Stimulated activated CD4-positive, alpha-beta T cell treated with anti-CD3 and anti-CD28 coated beads, Interleukin-1b, Interleukin-23, amount 100 ng/mL, for 24 hours (primary cell): ENCODE data around the gene NDRG2.
"Not testable (repeated sequence)": the region's sequence is repeated elsewhere in the genome, so short reads cannot be mapped to it uniquely, and the experiment has no call there.

Source experiments
- DNase-seq, 4 experiments: peaks; one replicate each; pipeline ENCODE4 v3.0.0-alpha.2; 2020; ENCODE audit warnings: low read depth in 4 of 4, low spot score in 1 of 4

Gene NDRG2

GRCh38 chr14:21016413-21017190 is 8.3 kb downstream of the NDRG2 start:
- no peak for DNase-seq

- no peak for DNase-seq
These were observed 9.5 kb downstream of the NDRG2 start for GRCh38 chr14:21015312-21015711.

GRCh38 chr14:21014761-21015190 is 10.1 kb downstream of the NDRG2 start:
- peak; percentile 70 to 86 (median 72) for DNase-seq

- no peak for DNase-seq
These were observed 13.7 kb downstream of the NDRG2 start for GRCh38 chr14:21011136-21011535.

- not testable (repeated sequence) for DNase-seq
These were observed 15.1 kb downstream of the NDRG2 start for GRCh38 chr14:21009721-21010120.

GRCh38 chr14:21003788-21004346 is 21.0 kb downstream of the NDRG2 start:
- DNase-seq, result no peak

DNA sequence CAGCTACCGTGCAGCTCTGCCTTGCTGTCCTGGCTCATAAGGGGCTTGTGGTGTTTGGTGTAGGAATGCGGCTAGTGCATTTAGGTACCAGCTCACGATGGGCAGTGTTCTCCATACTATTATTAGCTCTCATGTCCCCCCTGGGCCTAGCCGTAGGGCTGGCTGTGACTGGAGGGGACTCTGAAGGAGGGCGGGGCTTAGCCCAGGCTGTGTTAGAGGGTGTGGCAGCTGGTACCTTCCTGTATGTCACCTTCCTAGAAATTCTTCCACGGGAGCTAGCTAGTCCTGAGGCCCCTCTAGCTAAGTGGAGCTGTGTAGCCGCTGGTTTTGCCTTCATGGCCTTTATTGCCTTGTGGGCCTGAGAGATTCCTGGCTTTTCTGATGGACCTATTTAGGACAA is 23.6 kb downstream of the NDRG2 start:
- DNase-seq, result no peak

- no peak for DNase-seq
These were observed 25.3 kb downstream of the NDRG2 start for GRCh38 chr14:20999591-20999990.

DNA sequence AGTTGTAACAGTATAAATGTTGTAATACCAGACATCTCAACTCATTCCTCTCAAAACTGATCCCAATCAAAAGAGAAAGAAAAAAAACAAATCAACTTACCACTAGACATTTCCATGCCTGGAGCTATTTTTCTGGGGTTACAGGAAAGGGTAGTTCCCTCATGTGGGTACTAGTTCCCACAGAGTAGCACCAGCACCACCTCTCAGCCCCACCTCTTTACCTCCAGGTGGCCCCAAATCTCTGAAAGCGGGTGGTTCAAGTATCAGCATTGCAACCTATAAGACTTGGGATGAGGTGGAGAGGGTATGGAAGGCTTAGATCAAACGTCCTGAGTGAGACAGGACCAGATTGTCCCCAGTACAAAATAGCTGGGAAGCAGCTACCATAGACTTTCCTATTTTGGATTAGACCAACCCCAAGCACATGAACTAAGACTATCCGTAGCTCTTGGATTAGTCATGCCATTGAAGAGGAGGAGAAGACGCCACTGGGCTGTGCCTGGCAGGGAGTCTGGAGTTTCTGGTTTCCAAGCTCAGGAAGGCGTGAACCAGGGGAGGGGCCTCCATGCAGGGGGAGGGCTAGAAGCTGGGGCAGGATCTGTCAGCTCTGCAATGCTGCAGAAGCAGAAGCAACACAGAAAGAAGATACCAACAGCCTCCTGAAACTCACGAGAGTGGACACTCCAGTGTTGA is 26.0 kb downstream of the NDRG2 start, which contains the start of gene SLC39A2:
TSS of gene SLC39A2 (plus strand) at position 620 of the 693 bp plus-strand sequence. CDS start 154 bp downstream, outside the sequence.
- no peak for DNase-seq

GRCh38 chr14:20998139-20998538 is 26.7 kb downstream of the NDRG2 start:
- DNase-seq, result no peak

- DNase-seq, result no peak
These were observed 27.3 kb downstream of the NDRG2 start for GRCh38 chr14:20997564-20997963.

DNA sequence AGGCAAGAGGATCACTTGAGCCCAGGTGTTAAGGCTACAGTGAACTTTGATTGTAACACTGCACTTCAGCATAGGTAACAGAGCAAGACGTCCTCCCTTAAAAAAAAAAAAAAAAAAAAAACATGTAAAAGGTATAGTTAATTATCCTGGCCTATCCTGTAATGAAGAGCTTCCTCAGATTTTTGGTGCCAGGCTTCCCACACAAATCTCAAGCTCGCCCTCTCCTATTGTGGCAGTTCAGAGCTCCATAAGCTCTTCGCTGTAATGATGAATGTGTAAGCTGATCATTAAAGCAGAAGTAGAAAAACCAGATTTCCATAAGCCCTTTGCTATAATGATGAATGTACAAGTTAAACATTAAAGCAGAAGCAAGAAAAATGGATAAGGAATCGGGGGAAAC is 27.7 kb downstream of the NDRG2 start:
- DNase-seq, result no peak

GRCh38 chr14:20996521-20996920 is 28.3 kb downstream of the NDRG2 start:
- DNase-seq, result no peak

- DNase-seq, result peak; percentile 67 to 82 (median 78)
These were observed 34.9 kb downstream of the NDRG2 start, which contains the start of gene METTL17 for GRCh38 chr14:20989787-20990600. METTL17 (plus strand) TSS chr14:20989980; CDS start chr14:20990003, 23 bp downstream.

DNA sequence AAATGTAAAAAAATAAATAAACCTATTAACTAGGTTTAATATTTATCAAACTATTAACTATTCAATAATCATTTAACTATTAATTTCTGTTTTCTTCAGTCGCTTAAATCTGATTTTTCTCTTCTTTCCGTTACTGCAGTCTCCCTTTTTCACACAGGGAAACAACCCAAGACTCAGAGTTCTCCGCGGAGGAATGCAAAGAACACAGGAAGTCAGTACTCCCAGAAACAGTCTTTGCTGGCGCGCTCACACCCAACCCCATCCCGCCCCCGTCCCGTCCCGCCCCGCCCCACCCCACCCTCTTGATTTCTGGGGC is 35.4 kb downstream of the NDRG2 start:
- DNase-seq, result no peak

DNA sequence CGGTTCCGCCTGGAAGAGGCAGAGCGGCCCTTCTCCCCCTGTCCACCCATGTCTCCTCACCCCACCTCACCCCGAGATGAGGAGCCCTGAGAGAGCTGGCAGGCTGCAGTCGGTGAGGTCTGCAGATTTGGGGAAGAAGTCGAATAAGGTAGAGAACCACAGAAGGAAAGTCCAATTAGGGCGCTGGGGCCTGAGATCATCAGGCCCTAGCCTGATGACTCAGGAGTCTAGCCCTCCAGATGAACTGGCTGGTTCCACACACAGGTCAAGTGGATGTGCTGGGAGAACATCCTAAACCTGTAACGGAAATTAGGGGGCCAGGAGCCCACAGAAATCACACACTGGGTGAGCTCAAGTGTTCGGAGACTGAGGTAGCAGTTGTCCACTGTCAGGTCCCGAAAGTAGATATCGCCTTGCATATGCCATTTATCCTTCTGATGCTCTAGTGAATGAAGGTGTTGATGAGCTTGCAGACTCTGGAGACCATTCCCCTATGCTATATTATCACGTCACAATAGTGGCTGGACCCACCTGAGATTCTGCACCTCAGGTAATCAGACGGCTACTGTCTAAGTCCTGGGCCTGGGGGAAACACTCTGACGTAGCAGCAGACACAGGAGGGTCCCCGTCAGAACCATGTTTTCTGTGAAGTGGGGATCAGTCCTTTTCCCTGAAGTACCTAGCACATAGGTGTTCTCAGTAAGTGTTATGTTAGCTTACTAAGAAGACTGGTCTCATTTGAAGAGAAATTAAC is 36.0 kb downstream of the NDRG2 start:
- DNase-seq, result no peak

GRCh38 chr14:20986811-20987210 is 38.0 kb downstream of the NDRG2 start:
- DNase-seq, result no peak

DNA sequence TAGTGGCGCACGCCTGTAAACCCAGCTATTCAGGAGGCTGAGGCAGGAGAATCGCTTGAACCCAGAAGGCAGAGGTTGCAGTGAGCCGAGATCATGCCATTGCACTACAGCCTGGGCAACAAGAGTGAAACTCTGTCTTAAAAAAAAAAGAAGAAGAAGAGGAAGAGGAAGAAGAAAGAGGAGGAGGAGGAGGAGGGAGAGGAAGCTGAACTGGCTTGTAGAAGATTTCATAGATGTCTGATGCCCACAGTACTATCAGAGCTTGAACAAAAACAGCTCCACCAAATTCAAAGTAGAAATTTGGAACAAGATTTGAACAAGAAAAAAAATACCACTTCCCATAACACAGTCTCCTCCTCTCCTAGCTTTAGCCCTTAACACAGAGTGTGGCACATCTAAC is 39.2 kb downstream of the NDRG2 start:
- not testable (repeated sequence) for DNase-seq

DNA sequence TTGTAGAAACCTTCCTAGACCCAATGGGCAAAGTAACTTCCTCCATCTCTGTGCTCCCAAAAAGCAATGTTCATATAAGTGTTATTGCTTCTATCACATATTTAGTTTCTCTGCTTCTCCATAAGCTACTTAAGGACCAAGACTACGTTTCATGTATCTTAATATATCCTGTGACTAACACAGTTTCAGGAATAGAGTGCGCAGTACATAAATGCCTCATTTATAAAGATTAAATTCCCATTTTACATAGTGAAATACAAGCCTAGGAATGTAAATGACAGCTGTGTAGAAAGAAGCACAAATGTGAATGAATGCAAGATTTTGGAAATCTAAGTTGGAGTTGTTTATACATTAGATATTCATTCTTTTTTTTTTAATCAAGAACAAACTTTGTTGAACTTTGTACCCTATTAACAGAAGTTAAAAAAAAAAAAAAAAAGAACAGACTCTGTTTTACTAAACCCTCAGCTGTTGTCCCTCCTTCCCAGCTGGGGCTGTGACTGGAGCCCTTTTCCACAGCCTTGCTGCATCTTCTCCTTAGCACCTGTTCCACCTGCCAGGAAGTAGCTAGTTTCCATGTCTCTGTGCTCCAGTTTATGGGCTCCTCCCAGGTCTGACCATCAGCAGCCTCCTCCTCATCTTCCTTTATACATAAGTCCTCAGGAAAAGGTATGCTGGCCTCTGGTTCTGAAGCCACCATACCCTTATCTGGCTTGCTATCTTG is 42.1 kb downstream of the NDRG2 start:
- no peak for DNase-seq

GRCh38 chr14:20980906-20981305 is 44.0 kb downstream of the NDRG2 start:
- DNase-seq, result no peak
